Measurements from ENCODE around the gene ATP10B.

GRCh38 chr5:160799184-160799583 lies 52.8 kb downstream of the ATP10B start:
- TF ChIP-seq POLR2A (IDR thresholded peaks at IDR 0.05) (no peak), CTCF (IDR thresholded peaks at IDR 0.05) (no peak)
